Measurements from ENCODE around the gene WFDC10B. TPM values are rescaled to one million over a fixed set of nuclear protein-coding genes. Genes with fewer than 3 reads are reported as not detected.

WFDC10B gene
- total RNA-seq, 1 experiment from 2014 or later = not detected

DNA sequence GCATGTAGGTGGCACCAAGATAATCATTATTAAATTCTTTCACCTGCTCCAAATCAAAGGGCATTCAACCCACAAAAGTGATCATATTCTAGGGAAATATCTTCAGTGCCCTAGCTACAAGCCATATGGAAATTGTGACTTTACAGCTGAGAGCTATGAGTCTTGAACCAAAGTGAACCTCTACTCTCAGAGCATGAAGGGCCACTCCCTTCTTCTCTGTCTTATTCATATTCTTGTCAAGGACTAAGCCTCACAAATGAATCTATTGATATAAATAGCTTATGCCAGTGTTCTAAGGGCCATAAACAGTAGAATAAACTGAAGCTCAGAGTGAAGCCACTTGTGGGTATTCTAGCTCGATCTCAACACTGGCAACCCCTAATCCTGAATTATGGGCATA is 46.9 kb upstream of the WFDC10B start:
- Histone ChIP-seq H3K79me2 (ENCODE audit: insufficient read depth, low read length) (no peaks in the 10 kb centered on the region), H4K20me1 (ENCODE audit: insufficient read depth) (no peaks in the 10 kb centered on the region), H3K27me3 (ENCODE audit: insufficient read depth, low read length) (no peaks in the 10 kb centered on the region), H3K4me1 (ENCODE audit: control insufficient read depth in 1 of 2, insufficient read depth in 2 of 2, low read length in 2 of 2) (no peaks in the 10 kb centered on the region), H3K9me2 (ENCODE audit: insufficient read depth) (no peaks in the 10 kb centered on the region), H3K9ac (ENCODE audit: low read length) (no peak overlapping the region), H3K27ac (ENCODE audit: low read depth, low read length) (no peak overlapping the region), H3K4me2 (ENCODE audit: low read length) (no peak overlapping the region), H3K4me3 (replicated peaks in 1 of 2; ENCODE audit: low read depth in 1 of 2, low read length in 2 of 2) (no peak overlapping the region), H3K36me3 (ENCODE audit: control insufficient read depth in 1 of 2, insufficient read depth in 2 of 2, low read length in 2 of 2) (no peaks in the 10 kb centered on the region), H2AFZ (ENCODE audit: low read depth, low read length, poor library complexity, severe bottlenecking) (no peak overlapping the region), H3K9me3 (ENCODE audit: control insufficient read depth in 1 of 2, insufficient read depth in 1 of 2, low read depth in 1 of 2, low read length in 2 of 2) (no peaks in the 10 kb centered on the region)
- no TSS peak for BruUV-seq (replicated peaks)
- ChIA-PET POLR2A (no interaction called here), RAD21 (ENCODE audit: low non-redundant PET in 1 of 2, low total read pairs in 2 of 2, uncharacterized antibody in 2 of 2, unreplicated experiment in 2 of 2) (no interaction called here), CTCF (interaction anchor here (2.4 kb wide), 1 partner anchor 20 kb away, joined by 9 read pairs; no protein-coding TSS in a partner anchor)
- DNase-seq (ENCODE audit: low read depth, low spot score) (no peak), ATAC-seq (no peak)
- intact Hi-C loops (cut with micrococcal nuclease) = loop anchor here (5.0 kb wide), 1 partner anchor 204 kb away; the partner anchor contains the start of gene EPPIN
- TF ChIP-seq FOSL1 (IDR thresholded peaks at IDR 0.05; ENCODE audit: low read depth) (no peak), SIN3A (IDR thresholded peaks at IDR 0.05; ENCODE audit: low read depth) (no peak)

DNA sequence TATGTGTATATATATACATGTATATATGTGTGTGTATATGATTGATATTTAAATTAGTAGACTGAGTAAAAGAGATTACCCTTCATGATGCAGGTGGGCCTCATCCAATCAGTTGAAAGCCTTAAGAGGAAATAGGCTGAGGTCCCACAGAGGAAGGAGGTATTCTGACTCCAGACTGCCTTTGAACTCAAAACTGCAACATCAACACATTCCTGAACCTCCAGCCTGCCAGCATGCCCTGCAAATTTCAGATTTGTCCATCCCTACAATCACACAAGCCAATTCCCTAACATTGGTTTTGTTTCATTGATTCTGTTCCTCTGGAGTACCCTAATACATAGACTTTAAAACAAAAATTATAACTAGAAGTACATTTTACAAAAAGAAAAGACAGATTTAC is 40.2 kb upstream of the WFDC10B start:
- H3K9ac ChIP-seq (ENCODE audit: low read length) = no peak overlapping the region
- intact Hi-C loops (cut with micrococcal nuclease) = no loop called here
- no peaks in the 10 kb centered on the region for H3K9me3 ChIP-seq (ENCODE audit: control insufficient read depth in 1 of 2, insufficient read depth in 1 of 2, low read depth in 1 of 2, low read length in 2 of 2)
- TF ChIP-seq EGR1 (IDR thresholded peaks at IDR 0.05; ENCODE audit: low read depth) = no peak
- TF ChIP-seq, protein P1, sequence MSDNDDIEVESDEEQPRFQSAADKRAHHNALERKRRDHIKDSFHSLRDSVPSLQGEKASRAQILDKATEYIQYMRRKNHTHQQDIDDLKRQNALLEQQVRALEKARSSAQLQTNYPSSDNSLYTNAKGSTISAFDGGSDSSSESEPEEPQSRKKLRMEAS (IDR thresholded peaks at IDR 0.05) = no peak
- ATAC-seq (no peak), DNase-seq (ENCODE audit: low read depth, low spot score) (no peak)
- no TSS peak for BruUV-seq (replicated peaks)
- ChIA-PET POLR2A (no interaction called here), RAD21 (ENCODE audit: low non-redundant PET in 1 of 2, low total read pairs in 2 of 2, uncharacterized antibody in 2 of 2, unreplicated experiment in 2 of 2) (no interaction called here), CTCF (interaction anchor here (1.6 kb wide), 1 partner anchor 26 kb away, joined by 4 read pairs; no protein-coding TSS in a partner anchor)
- H3K27me3 ChIP-seq (ENCODE audit: insufficient read depth, low read length) = no peaks in the 10 kb centered on the region
- no peaks in the 10 kb centered on the region for H4K20me1 ChIP-seq (ENCODE audit: insufficient read depth)
- no peaks in the 10 kb centered on the region for H3K79me2 ChIP-seq (ENCODE audit: insufficient read depth, low read length)
- H3K9me2 ChIP-seq (ENCODE audit: insufficient read depth) = no peaks in the 10 kb centered on the region
- no peaks in the 10 kb centered on the region for H3K4me1 ChIP-seq (ENCODE audit: control insufficient read depth in 1 of 2, insufficient read depth in 2 of 2, low read length in 2 of 2)
- H2AFZ ChIP-seq (ENCODE audit: low read depth, low read length, poor library complexity, severe bottlenecking) = no peak overlapping the region
- H3K27ac ChIP-seq (ENCODE audit: low read depth, low read length) = no peak overlapping the region
- no peak overlapping the region for H3K4me3 ChIP-seq (replicated peaks in 1 of 2; ENCODE audit: low read depth in 1 of 2, low read length in 2 of 2)
- H3K36me3 ChIP-seq (ENCODE audit: control insufficient read depth in 1 of 2, insufficient read depth in 2 of 2, low read length in 2 of 2) = no peaks in the 10 kb centered on the region
- H3K4me2 ChIP-seq (ENCODE audit: low read length) = no peak overlapping the region
